Suppressor macrophage treated with lipopolysaccharide for 1 hour (primary cell): ENCODE measurements around the gene FADS2.

Experiments
- DNase-seq, 3 donors: peaks; one replicate each; pipeline ENCODE4 v3.0.0-alpha.2; 2020 to 2022

Gene FADS2

DNA sequence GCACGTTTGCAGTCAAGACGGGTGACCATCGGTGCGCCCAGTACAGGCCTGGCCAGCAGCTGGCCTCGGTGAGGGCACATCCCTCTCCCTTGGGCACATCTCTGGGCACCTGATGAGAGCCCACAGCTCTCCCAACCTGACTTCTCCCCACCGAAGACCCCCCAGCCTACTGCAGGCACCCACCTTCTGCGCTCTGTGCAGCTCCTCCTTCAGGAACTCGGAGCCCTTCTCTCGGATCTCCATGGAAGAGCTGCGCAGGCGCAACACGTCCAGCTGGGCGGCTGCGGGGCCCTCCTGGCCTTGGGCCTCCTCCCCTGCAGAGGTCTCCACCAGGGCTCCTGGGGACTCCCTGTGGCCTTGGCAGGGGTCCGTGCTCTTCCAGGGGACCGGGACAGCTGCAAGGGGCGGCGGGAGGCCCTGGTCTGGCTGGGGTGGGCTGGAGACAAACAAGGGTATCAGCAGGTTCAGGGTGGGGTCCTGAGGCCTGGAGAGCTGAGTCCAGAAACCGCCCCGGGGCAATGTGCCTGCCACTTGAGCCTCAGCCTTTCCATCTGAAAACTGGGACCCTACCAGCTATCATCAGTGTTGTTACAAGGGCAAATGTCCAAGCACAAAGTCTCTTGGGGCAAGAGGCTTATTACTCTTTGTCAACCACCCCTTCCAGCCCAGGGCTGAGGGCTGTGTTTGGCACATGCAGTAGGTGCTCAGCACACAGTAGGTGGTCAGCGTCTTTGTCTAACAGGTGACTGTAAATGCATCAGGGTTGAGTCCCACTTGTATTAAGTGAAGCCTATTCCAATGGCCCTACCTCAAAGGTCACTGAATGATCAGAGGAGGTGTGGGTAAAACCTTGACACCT lies 80.0 kb downstream of the FADS2 start:
- no peak for DNase-seq

DNA sequence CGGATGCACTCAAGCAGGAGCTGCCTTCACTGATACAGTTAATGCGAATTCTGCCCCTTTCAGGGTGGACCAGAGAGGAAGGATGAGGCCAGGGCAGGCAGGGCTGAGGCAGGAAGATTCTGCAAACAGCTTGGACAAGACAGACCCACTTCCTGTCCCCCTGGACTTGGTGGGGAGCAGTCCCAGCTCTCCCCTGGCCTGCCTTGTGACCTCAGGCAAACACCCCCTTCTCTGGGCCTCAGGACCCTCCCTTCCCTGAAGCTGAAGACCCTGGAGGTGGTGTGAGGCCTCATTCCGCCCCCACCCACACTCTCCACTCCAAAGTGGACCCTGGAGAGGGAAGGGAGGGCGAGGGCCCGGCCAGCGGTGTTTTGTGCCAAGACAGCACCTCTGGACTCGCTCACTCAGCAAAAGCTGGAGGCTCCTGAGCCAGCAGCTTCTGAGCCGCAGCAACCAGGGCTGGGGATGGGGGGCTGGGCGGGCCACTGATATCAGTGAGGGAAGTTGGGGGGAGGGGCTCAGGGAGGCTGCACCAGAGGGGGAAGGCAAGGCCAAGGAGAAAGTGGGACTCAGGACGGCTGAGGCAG lies 80.7 kb downstream of the FADS2 start:
- DNase-seq: no peak

DNA sequence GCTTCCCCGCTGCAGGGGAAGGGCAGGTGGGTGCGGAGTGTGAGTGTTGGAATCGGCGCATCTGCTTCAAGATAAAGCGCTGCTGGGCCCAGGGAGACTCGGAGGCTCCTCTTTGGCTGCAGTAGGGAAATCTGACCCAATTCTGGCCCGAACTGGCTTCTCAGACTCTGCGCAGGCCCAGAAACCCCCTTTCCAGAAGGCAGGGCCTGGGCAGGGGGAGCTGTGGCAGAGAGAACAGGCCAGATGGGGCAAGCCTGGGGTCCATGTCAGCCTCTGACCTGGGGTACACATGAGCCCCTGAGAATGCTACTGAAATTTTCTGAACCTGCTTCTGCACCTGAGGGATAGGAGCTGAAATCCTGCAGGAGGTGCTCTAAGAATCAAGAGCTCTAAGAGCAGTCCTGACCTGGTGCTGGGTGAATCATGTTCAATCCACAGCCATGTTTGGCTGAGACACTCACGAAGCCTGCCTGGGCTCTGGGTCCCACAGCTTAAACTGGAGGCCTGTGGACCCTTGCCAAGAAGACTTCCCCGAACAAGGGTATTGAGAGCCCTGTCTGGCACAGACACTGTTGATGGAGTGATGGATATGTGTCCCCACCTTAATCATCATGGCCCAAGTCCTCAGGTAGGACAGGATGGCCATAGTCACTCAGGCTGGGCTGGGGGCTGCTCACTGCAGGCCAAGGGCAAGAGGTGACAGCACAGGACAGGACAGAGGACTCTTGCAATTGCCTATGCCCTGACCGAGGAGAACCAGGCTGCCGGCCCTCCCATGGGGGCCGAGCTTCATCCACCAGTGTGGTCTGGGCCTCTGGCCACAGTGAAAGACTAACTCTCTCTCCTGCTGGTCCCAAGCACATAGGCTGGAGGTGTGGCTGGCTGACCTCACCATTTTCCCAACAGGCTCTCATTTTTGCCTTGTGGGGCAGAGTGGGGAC lies 82.4 kb downstream of the FADS2 start:
- no peak for DNase-seq

DNA sequence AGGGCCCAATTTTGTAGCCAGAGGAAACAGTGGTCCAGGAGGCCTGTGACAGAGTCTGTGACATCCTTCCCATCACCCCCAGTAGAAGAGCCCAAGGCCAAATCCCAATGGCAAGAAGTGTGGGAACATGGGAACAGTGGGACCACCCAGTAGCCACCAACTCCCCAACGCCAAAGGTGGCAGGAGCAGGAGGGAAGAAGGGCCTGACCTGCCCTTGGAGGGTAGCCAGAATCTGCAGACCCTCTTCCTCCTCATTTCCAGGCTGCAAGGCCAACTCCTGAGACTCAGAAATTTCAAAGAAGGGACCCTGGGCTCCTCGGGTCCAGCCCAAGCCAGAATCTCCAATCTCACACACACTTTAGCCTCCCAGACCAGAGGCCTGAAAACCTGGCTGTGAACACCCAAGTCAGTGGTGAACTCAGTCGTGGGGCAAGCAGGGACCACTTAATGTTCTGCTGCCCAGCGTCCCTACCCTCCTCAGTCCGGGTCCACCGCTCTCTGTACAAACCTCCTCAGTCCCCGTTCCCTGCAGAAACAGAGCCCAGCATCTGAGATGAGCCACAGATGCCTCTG lies 83.1 kb downstream of the FADS2 start:
- no peak for DNase-seq

DNA sequence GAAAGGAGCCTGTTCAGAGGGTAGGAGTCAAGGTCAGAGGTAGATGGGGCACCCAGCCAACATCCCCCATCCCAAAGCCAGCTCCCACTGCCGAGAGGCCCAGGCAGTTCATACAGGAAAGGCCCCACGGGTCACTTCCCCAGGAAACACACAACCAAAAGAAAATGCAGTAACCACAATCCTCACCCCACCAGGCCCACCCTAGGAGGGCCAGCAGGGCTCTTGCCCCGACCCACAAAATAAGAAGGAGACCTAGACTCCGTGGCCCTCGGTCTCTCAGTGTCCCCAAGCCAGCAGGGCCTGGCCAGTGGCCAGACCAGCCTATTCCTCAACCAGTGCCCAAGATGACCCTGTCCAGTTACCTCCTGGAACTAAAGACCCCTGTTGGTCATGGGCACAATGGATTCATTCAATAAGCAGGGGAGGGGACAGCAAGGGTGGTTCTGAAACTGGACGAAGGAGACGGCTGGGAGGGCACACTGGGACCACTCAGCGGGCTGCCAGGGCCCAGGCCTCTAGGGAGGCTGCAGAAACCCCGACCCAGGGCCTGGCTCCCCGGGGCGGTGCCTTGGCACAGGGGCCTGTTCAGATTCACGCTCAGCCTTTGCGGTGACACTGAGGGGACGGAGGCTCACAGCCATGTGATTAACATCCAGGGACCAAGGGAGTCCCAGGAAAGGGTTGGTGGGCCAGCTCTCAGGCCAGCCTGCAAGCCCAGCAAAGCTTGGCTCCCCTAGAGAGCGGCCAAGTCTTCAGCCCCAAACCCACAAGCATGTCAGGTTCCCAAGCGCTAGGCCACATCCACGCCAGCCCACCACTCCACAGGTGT lies 83.8 kb downstream of the FADS2 start:
- DNase-seq: no peak

DNA sequence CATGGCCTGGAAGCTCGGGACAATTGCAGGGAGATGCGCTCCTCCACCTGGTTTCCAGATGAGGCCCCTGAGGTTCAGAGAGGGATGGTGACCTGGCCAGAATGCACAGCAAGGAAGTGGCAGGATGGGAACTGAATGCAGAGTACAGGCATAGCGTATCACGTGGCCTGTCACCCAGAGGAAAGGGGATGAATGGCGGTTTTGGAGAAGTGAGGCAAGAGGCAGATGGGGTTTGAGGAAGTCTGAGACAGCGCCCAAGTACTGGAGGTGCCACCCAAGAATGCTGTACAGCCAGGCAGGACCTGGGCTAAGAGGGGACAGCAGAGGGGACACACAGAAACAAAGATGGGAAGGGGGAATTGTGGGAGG lies 84.4 kb downstream of the FADS2 start:
- peak; percentile 83 to 87 (median 85) for DNase-seq

DNA sequence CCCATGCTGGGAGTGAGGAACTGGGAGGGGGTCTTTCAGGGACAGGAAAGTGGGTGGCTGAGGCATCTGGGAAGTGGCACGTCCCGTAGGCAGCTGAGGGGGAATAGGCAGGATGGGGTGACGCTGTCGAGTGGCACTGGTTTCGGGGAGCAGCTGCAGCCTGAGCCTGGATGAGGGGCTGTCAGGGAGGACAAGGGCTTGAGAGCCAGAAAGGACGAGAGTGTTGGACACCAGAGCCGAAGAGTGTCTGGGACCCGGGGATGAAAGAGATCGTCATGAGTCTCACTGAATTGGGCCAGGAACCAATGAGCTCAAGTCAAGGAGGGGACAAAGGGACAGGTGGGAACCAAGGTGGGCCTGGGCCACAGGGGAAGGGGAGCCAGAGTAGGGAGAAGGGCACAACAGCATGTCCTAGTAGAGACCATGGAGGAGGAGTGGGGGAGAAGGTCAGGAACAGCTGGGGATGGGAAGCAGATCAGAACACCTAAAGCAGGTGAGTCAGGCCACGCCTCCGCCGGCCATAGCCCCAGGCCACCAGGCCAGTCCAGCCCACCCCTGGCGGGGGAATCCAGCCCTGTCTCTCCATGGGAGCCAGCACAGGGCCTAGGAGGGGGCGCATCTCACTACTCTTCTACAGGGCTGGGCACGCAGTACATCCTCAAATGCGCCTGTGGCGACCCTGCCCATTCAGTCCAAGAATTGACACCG lies 85.0 kb downstream of the FADS2 start:
- DNase-seq: no peak

DNA sequence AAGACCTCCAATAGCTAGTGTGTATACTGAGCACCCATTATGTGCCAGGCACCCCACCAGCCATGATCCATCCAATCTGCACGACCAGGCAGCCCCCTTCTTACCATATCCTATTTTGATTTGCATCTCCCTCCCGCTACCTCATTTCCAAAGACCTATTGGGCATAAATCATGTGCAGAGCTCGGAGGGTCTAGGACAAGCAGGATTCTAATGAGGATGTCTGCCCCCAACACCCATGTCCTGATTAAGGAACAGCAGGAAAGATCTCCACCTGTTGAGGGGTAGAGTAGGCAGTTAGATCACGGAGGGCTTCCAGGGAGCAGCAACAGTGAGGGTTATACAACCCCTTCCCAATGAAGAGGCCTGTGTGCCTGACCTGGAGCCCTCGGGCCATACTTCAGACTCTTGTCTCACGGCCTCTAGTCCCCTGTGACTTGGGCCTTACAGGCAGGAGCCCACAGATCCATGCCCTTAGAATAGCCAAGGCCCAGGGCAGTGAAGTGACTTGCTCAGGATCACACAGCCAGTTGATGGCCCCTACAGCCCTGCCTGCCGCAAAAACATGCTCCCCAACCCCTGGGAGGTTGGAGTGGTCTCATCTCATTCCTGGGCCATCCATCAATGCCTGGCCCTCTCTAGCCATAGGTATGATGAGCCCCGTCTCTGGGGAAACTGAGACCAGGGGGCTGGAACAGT lies 85.7 kb downstream of the FADS2 start:
- DNase-seq: no peak

DNA sequence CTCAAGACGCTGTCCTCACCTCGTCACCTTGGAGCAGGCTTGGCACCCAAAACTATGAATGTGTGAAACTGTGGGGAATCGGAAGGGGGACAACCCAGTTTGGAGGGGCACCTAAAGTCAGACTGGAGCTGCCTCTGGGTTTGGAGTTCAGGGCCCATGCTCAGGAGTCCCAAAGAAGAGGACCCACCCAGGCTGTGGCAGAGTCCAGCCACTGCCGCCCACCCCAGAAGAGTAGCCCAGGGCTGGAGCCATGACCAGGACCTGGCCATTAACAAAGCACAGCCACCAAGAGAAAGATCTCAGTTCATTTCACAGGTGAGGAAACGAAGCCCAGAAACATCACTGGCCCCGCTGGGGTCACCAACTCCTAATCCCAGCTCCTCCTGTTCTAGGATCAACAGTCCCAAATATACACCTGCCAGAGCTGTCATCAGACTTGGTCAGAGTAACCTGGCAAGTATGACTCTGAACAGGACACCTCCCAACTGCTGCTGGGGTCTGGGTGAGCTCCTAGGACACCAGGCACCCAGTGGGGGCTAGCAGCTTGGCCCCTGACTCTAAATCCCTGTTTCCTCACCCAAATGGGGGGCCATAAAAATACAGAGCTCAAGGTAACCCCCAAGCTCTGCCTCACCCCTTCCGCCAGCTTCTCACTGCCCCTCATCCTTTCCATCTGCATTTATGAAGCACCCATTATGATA lies 86.5 kb downstream of the FADS2 start:
- DNase-seq: no peak

DNA sequence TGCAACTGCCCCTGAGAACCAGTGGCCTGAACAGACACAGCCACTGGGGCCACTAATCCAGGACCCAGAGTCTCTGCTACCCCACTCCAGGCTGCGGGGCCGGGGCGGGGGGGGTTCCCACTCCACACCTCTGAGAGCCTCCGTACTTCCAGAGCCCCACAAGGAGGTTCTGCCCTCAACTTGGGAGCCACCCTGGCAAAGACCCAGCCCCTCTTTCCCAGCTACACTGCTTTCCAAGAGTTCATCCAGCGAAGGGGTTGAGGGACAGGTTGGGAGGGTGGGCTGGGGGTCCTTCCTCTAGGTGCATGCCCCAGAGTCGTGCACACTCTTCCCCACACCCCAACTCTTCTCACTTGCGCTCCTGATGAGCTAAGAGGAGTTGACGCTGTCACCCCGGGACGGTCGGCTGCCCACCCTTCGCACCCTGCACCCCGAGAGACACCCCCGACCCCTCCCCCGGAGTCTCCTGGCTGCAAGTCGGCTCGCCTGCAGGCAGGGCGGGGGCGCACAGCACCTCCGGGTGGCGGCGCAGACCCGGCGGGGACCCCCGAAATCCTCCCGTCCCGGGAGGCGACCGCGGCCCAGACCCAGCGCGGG lies 88.7 kb downstream of the FADS2 start:
- no peak for DNase-seq
